DND-41 (cell line): ENCODE results near the gene RAB3GAP2.

Source experiments
- ATAC-seq: fragments of 200-7000 bp; cut with Tn5 transposase; 3 replicates; pipeline ENCODE4 v1.9.1; 2021; ENCODE audit warnings: low read depth; ENCODE audit not compliant: insufficient read depth
- DNase-seq: peaks from one replicate; pipeline ENCODE4 v3.0.0-alpha.2; 2020
- H2AFZ ChIP-seq: 2 replicates; pipeline ENCODE4 v1.6.0; 2012; ENCODE audit warnings: low read depth, low read length
- H3K27ac ChIP-seq: 2 replicates; pipeline ENCODE4 v1.5.1; 2012; ENCODE audit warnings: low read length, inconsistent platforms
- H3K27me3 ChIP-seq: fragments of 200-600 bp; sonication (generic); 2 replicates; pipeline ENCODE4 v1.6.0; 2012; ENCODE audit warnings: low read length, mild to moderate bottlenecking, inconsistent platforms; ENCODE audit not compliant: insufficient read depth, poor library complexity
- H3K36me3 ChIP-seq: 2 replicates; pipeline ENCODE4 v1.5.1; 2012; ENCODE audit warnings: low read length, inconsistent platforms; ENCODE audit not compliant: insufficient read depth
- H3K4me1 ChIP-seq: 2 replicates; pipeline ENCODE4 v1.5.1; 2012; ENCODE audit warnings: mild to moderate bottlenecking, low read length; ENCODE audit not compliant: insufficient read depth
- H3K4me2 ChIP-seq: 2 replicates; pipeline ENCODE4 v1.6.0; 2012; ENCODE audit warnings: mild to moderate bottlenecking, moderate library complexity, low read length, inconsistent platforms; ENCODE audit not compliant: insufficient read depth
- H3K4me3 ChIP-seq, 2 experiments: fragments of 200-600 bp in 1 of 2; shearing (Covaris generic) in 1 of 2; 2 replicates each; pipeline ENCODE4 v1.5.1; 2012 to 2016; ENCODE audit warnings: inconsistent platforms in 2 of 2, low read length in 2 of 2, mild to moderate bottlenecking in 2 of 2, low read depth in 1 of 2, moderate library complexity in 1 of 2
- H3K79me2 ChIP-seq: 2 replicates; pipeline ENCODE4 v1.6.0; 2012; ENCODE audit warnings: low read length, inconsistent platforms; ENCODE audit not compliant: insufficient read depth
- H3K9ac ChIP-seq: 2 replicates; pipeline ENCODE4 v1.6.0; 2012; ENCODE audit warnings: low read depth, mild to moderate bottlenecking, inconsistent platforms, low read length, moderate library complexity
- H3K9me3 ChIP-seq: 2 replicates; pipeline ENCODE4 v1.5.1; 2012; ENCODE audit warnings: low read length, moderate library complexity, mild to moderate bottlenecking, inconsistent platforms; ENCODE audit not compliant: insufficient read depth, severe bottlenecking
- H4K20me1 ChIP-seq: 2 replicates; pipeline ENCODE4 v1.6.0; 2012; ENCODE audit warnings: low read length; ENCODE audit not compliant: insufficient read depth
- CTCF ChIP-seq: IDR thresholded peaks from 2 replicates; pipeline ENCODE4 v1.5.1; 2012; ENCODE audit warnings: borderline replicate concordance, low read length, moderate library complexity, mild to moderate bottlenecking; ENCODE audit not compliant: poor library complexity, severe bottlenecking; ENCODE audit errors: extremely low read depth
- EZH2 ChIP-seq: IDR thresholded peaks from 3 replicates; pipeline ENCODE4 v1.6.1; 2012; ENCODE audit warnings: borderline replicate concordance, low read depth, mild to moderate bottlenecking, moderate library complexity, low read length, inconsistent platforms; ENCODE audit not compliant: severe bottlenecking

Gene RAB3GAP2

GRCh38 chr1:220139966-220140365 lies 132.3 kb downstream of the RAB3GAP2 start:
- TF ChIP-seq EZH2: no peak
- no peak for TF ChIP-seq CTCF
- Histone ChIP-seq H3K4me2 (no peak overlapping the region), H3K36me3 (peaks cover 88% of the 10 kb centered on the region), H3K79me2 (no peaks in the 10 kb centered on the region), H4K20me1 (no peaks in the 10 kb centered on the region), H3K4me1 (no peaks in the 10 kb centered on the region), H3K4me3 (no peak overlapping the region), H2AFZ (no peak overlapping the region), H3K27ac (no peak overlapping the region), H3K9ac (no peak overlapping the region), H3K9me3 (no peaks in the 10 kb centered on the region), H3K27me3 (no peaks in the 10 kb centered on the region)
- DNase-seq: no peak
- ATAC-seq: no peak

GRCh38 chr1:220137019-220137786 lies 135.1 kb downstream of the RAB3GAP2 start:
- Histone ChIP-seq H3K9ac (no peak overlapping the region), H4K20me1 (no peaks in the 10 kb centered on the region), H3K27ac (no peak overlapping the region), H2AFZ (no peak overlapping the region), H3K79me2 (0 out of 2 replicates have a peak, but pooled peaks cover 2% of the 10 kb centered on the region), H3K36me3 (peaks cover 90% of the 10 kb centered on the region), H3K4me1 (no peaks in the 10 kb centered on the region), H3K9me3 (no peaks in the 10 kb centered on the region), H3K27me3 (no peaks in the 10 kb centered on the region), H3K4me2 (no peak overlapping the region), H3K4me3 (no peak overlapping the region)
- TF ChIP-seq EZH2 (no peak), CTCF (no peak)
- ATAC-seq: peak; percentile 50; the same call in 2 of the 3 replicates
- no peak for DNase-seq

GRCh38 chr1:220135755-220136154 lies 136.5 kb downstream of the RAB3GAP2 start:
- H3K4me2 ChIP-seq: no peak overlapping the region
- no peak overlapping the region for H3K4me3 ChIP-seq
- H3K9ac ChIP-seq: no peak overlapping the region
- peaks cover 80% of the 10 kb centered on the region for H3K36me3 ChIP-seq
- ATAC-seq: no peak
- no peak overlapping the region for H2AFZ ChIP-seq
- H3K27ac ChIP-seq: no peak overlapping the region
- no peaks in the 10 kb centered on the region for H3K9me3 ChIP-seq
- H3K79me2 ChIP-seq: 0 out of 2 replicates have a peak, but pooled peaks cover 4% of the 10 kb centered on the region
- H4K20me1 ChIP-seq: no peaks in the 10 kb centered on the region
- no peak for DNase-seq
- H3K4me1 ChIP-seq: no peaks in the 10 kb centered on the region
- H3K27me3 ChIP-seq: no peaks in the 10 kb centered on the region
- TF ChIP-seq EZH2 (no peak), CTCF (no peak)
